Hepatocyte (in vitro differentiated cells): Measurements from ENCODE around the gene THAP7.

ENCODE experiments used
- EZH2 ChIP-seq: fragments of 200-600 bp; sonication (generic); IDR thresholded peaks from 2 replicates; pipeline ENCODE4 v1.6.1; 2016; ENCODE audit warnings: antibody characterized with exemption, mild to moderate bottlenecking, borderline replicate concordance
- TF ChIP-seq, protein P1 (sequence below): fragments of 200-600 bp; sonication (generic); IDR thresholded peaks from 2 replicates; pipeline ENCODE4 v1.5.1; 2016; ENCODE audit warnings: antibody characterized with exemption, mild to moderate bottlenecking; ENCODE audit not compliant: poor library complexity

DNA sequence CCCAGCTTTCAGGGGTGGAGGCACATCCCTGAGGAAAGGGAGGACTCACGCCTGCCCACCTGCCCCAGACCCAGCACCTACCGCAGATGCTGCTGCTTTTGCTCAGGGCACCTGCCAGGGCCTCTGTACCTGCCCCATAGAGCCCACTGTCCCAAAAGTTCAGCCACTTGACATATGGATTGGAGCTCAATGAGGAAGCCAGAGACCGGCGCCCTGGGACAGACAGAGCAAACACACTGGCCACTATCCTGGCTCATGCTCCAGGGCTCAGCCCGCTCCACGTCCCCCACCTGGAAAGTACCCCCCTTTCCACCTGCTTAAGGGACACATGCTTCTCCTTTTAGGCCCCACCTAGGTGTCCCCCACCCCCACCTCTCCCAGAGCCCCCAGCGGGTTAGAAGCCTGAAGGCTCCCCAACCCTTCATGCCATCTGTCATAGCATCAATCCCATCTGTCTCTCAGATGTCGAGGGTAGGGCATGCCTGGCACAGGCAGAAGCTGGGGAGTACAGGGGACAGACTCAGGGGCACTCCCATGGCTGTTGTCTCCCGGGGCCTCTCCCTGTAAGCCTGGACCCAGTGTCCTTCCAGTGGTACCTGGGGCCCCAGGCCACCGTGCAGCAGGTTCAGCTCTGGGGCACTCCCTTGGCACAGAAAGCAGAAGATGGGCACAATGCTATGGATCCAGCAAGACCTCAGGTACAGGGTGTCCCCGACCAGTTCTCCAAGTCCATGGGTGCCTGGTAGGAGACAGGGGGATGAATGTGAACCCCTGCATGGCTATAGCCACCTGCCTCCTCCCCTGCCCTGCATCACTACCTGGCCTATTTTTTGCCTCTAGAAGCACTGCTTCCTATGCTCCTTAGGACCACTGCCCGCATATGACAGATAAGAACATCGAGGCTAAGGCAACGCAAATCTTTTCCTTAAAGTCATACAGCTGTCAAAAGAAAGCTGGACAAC, 10.8 kb upstream of the THAP7 start:
- TF ChIP-seq, protein P1, sequence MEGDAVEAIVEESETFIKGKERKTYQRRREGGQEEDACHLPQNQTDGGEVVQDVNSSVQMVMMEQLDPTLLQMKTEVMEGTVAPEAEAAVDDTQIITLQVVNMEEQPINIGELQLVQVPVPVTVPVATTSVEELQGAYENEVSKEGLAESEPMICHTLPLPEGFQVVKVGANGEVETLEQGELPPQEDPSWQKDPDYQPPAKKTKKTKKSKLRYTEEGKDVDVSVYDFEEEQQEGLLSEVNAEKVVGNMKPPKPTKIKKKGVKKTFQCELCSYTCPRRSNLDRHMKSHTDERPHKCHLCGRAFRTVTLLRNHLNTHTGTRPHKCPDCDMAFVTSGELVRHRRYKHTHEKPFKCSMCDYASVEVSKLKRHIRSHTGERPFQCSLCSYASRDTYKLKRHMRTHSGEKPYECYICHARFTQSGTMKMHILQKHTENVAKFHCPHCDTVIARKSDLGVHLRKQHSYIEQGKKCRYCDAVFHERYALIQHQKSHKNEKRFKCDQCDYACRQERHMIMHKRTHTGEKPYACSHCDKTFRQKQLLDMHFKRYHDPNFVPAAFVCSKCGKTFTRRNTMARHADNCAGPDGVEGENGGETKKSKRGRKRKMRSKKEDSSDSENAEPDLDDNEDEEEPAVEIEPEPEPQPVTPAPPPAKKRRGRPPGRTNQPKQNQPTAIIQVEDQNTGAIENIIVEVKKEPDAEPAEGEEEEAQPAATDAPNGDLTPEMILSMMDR, result no peak
- no peak for TF ChIP-seq EZH2
